WERI-Rb-1 (cell line): ENCODE measurements around the gene KMT5C.

ENCODE experiments used
- DNase-seq: peaks from one replicate; pipeline ENCODE4 v3.0.0-alpha.2; 2020
- H3K27ac ChIP-seq: fragments of 250-450 bp; sonication (Bioruptor Pico); 2 replicates; pipeline ENCODE4 v1.5.1; 2020; ENCODE audit warnings: mild to moderate bottlenecking, moderate library complexity
- H3K27me3 ChIP-seq: fragments of 250-450 bp; sonication (Bioruptor Pico); 2 replicates; pipeline ENCODE4 v1.5.1; 2021; ENCODE audit warnings: mild to moderate bottlenecking, low read depth, moderate library complexity; ENCODE audit not compliant: insufficient read depth, severe bottlenecking
- H3K36me3 ChIP-seq: fragments of 250-450 bp; sonication (Bioruptor Pico); 2 replicates; pipeline ENCODE4 v1.5.1; 2020; ENCODE audit warnings: mild to moderate bottlenecking, moderate library complexity
- H3K4me3 ChIP-seq: 2 replicates; pipeline ENCODE4 v1.5.1; 2011; ENCODE audit warnings: low read depth, mild to moderate bottlenecking, control low read depth, low read length
- H3K9me3 ChIP-seq: fragments of 250-450 bp; sonication (Bioruptor Pico); 2 replicates; pipeline ENCODE4 v1.5.1; 2021; ENCODE audit warnings: mild to moderate bottlenecking, moderate library complexity; ENCODE audit not compliant: severe bottlenecking
- TF ChIP-seq, protein P1 (sequence below): IDR thresholded peaks from 2 replicates; pipeline ENCODE4 v1.5.1; 2011; ENCODE audit warnings: low read depth, mild to moderate bottlenecking, control low read depth, inconsistent platforms, low read length

Gene KMT5C

DNA sequence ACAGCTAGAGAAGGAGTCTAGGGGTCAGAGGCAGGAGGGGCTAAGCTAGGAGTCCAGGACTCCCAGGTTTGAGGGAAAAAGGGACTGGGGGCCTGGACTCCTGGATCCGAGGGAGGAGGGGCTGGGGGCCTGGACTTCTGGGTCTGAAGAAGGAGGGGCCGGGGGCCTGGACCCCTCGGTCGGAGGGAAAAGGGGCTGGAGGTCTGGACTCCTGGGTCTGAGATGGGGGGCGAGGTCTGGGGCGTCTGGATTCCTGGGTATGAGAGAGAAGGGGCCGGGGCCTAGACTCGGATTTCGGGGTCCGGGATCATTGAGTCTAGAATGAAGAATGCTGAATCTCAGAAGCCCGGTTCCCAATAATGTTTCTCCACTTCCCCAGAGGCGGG is 37.4 kb upstream of the KMT5C start:
- TF ChIP-seq, protein P1, sequence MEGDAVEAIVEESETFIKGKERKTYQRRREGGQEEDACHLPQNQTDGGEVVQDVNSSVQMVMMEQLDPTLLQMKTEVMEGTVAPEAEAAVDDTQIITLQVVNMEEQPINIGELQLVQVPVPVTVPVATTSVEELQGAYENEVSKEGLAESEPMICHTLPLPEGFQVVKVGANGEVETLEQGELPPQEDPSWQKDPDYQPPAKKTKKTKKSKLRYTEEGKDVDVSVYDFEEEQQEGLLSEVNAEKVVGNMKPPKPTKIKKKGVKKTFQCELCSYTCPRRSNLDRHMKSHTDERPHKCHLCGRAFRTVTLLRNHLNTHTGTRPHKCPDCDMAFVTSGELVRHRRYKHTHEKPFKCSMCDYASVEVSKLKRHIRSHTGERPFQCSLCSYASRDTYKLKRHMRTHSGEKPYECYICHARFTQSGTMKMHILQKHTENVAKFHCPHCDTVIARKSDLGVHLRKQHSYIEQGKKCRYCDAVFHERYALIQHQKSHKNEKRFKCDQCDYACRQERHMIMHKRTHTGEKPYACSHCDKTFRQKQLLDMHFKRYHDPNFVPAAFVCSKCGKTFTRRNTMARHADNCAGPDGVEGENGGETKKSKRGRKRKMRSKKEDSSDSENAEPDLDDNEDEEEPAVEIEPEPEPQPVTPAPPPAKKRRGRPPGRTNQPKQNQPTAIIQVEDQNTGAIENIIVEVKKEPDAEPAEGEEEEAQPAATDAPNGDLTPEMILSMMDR: no peak
- no peak overlapping the region for H3K4me3 ChIP-seq
- no peak for DNase-seq
- H3K27ac ChIP-seq: 0 out of 2 replicates have a peak overlapping the region, but pooled peaks have one; percentile 18
- H3K27me3 ChIP-seq: no peaks in the 10 kb centered on the region
- no peaks in the 10 kb centered on the region for H3K9me3 ChIP-seq
- H3K36me3 ChIP-seq: peaks cover 59% of the 10 kb centered on the region

DNA sequence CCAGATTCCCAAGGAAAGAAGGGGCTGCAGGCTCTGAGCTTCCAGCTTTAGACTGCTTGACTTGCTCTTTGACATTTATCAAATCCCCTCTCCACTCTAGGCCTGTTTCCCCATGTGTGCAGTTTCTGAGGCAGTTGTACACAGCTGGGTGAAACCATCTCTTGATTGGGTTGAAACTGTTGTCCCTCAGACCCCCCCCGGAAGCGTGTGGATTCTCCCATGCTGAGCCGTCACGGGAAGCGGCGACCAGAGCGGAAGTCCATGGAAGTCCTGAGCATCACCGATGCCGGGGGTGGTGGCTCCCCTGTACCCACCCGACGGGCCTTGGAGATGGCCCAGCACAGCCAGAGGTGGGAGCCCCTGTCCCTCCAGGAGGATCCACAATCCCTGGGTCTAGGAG is 36.2 kb upstream of the KMT5C start:
- Histone ChIP-seq H3K27me3 (no peaks in the 10 kb centered on the region), H3K27ac (no peak overlapping the region), H3K9me3 (no peaks in the 10 kb centered on the region), H3K4me3 (no peak overlapping the region), H3K36me3 (peaks cover 58% of the 10 kb centered on the region)
- DNase-seq: no peak
- TF ChIP-seq, protein P1: no peak

DNA sequence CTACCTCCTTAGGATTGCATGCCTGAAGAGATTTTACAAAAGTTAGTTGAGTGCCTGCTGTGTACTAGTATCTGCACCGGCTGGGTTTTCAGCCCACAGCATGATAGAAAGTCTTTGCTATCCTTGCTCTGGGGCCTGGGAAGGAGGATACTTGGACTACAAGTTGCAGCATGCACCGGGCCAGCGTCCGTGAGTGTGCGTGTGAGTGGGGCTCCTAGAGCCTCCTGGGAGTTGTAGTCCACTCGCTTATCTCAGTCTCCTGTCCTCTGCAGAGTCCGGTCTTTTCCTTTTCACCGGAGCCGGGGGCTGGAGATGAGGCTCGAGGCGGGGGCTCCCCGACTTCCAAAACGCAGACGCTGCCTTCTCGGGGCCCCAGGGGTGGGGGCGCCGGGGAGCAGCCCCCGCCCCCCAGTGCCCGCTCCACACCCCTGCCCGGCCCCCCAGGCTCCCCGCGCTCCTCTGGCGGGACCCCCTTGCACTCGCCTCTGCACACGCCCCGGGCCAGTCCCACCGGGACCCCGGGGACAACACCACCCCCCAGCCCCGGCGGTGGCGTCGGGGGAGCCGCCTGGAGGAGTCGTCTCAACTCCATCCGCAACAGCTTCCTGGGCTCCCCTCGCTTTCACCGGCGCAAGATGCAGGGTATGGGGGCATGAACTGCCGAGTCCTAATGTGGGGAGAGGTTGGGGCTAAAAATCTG is 35.2 kb upstream of the KMT5C start:
- Histone ChIP-seq H3K27ac (no peak overlapping the region; the same call in 1 of the 2 replicates), H3K36me3 (peaks cover 57% of the 10 kb centered on the region), H3K4me3 (no peak overlapping the region), H3K27me3 (no peaks in the 10 kb centered on the region), H3K9me3 (no peaks in the 10 kb centered on the region)
- peak; percentile 67 for DNase-seq
- TF ChIP-seq, protein P1: no peak

DNA sequence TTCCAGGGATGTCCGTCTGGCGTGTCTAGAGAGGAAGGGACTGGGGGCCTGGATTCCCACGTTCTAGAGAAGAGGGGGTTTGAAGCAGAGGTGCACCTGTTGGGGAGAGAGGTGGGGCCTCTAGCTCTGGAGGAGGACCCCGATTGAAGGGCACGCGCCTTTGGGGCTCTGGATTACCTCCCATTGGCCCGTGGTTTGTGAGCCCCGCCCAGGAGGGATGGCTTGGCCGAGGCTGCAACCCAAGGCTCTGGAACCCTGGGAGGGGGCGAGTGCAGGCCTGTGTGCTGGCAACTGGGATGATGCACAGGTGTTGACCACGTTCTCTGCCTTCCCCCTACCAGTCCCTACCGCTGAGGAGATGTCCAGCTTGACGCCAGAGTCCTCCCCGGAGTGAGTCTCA is 34.7 kb upstream of the KMT5C start:
- no peaks in the 10 kb centered on the region for H3K9me3 ChIP-seq
- no peak overlapping the region for H3K4me3 ChIP-seq
- peaks cover 63% of the 10 kb centered on the region for H3K36me3 ChIP-seq
- no peaks in the 10 kb centered on the region for H3K27me3 ChIP-seq
- no peak for DNase-seq
- no peak overlapping the region for H3K27ac ChIP-seq
- TF ChIP-seq, protein P1: no peak

DNA sequence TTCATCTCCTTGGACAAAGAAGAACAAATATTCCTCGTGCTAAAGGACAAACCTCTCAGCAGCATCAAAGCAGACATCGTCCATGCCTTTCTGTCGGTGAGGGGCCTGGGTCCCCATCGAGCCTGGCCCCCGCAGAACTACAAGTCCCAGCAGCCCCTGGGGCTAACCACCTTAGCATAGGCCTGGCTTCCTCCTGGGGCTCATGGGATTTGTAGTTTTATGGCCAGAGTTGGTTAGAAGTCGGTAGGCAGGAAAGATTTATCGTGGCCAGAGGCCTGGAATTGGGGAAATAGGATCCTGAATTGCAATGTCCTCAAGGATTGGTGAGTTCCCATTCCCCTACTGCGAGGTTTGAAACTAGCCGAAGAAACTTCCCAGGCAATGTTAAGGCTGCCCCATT is 34.2 kb upstream of the KMT5C start:
- H3K4me3 ChIP-seq: no peak overlapping the region
- no peaks in the 10 kb centered on the region for H3K9me3 ChIP-seq
- DNase-seq: peak; percentile 60
- H3K27ac ChIP-seq: no peak overlapping the region
- H3K27me3 ChIP-seq: no peaks in the 10 kb centered on the region
- TF ChIP-seq, protein P1: no peak
- H3K36me3 ChIP-seq: peaks cover 63% of the 10 kb centered on the region
